Hematopoietic multipotent progenitor cell treated with erythropoietin and hydrocortisone succinate and interleukin-3 and kit ligand, for 17 days (in vitro differentiated cells): ENCODE data around the gene ANO3.

Experiments used
- DNase-seq: peaks from one replicate; pipeline ENCODE4 v3.0.0-alpha.2; 2015; ENCODE audit warnings: low spot score

Gene ANO3

GRCh38 chr11:26359055-26359454, 27.1 kb downstream of the ANO3 start:
- no peak for DNase-seq

- DNase-seq: no peak
Observed at GRCh38 chr11:26365284-26365683, 33.4 kb downstream of the ANO3 start.

GRCh38 chr11:26377619-26378018, 45.7 kb downstream of the ANO3 start:
- DNase-seq: no peak

- DNase-seq: no peak
Observed at GRCh38 chr11:26399336-26399735, 67.4 kb downstream of the ANO3 start.

GRCh38 chr11:26410706-26411366, 78.9 kb downstream of the ANO3 start:
- no peak for DNase-seq

GRCh38 chr11:26412955-26413354, 81.0 kb downstream of the ANO3 start:
- no peak for DNase-seq

- DNase-seq: no peak
Observed at GRCh38 chr11:26418386-26418912, 86.5 kb downstream of the ANO3 start.

GRCh38 chr11:26420331-26420730, 88.4 kb downstream of the ANO3 start:
- DNase-seq: no peak

GRCh38 chr11:26424255-26424654, 92.3 kb downstream of the ANO3 start:
- no peak for DNase-seq

- DNase-seq: no peak
Observed at GRCh38 chr11:26439854-26440253, 107.9 kb downstream of the ANO3 start.

GRCh38 chr11:26442131-26442530, 110.2 kb downstream of the ANO3 start:
- DNase-seq: no peak

GRCh38 chr11:26443617-26444016, 111.7 kb downstream of the ANO3 start:
- no peak for DNase-seq

- no peak for DNase-seq
Observed at GRCh38 chr11:26457636-26458035, 125.7 kb downstream of the ANO3 start.

GRCh38 chr11:26465274-26465673, 133.3 kb downstream of the ANO3 start:
- DNase-seq: no peak

GRCh38 chr11:26467506-26467905, 135.6 kb downstream of the ANO3 start:
- no peak for DNase-seq

- no peak for DNase-seq
Observed at GRCh38 chr11:26470992-26471391, 139.1 kb downstream of the ANO3 start.

- no peak for DNase-seq
Observed at GRCh38 chr11:26473216-26474194, 141.6 kb downstream of the ANO3 start.

GRCh38 chr11:26474401-26474800, 142.5 kb downstream of the ANO3 start:
- no peak for DNase-seq

GRCh38 chr11:26477396-26477795, 145.5 kb downstream of the ANO3 start:
- DNase-seq: no peak

- no peak for DNase-seq
Observed at GRCh38 chr11:26478710-26479109, 146.8 kb downstream of the ANO3 start.

- no peak for DNase-seq
Observed at GRCh38 chr11:26480041-26480440, 148.1 kb downstream of the ANO3 start.

GRCh38 chr11:26483108-26483507, 151.2 kb downstream of the ANO3 start:
- DNase-seq: no peak

- no peak for DNase-seq
Observed at GRCh38 chr11:26490546-26490945, 158.6 kb downstream of the ANO3 start.
